ENCODE data around the gene GLCE. TPM values are rescaled to one million over a fixed set of nuclear protein-coding genes. Genes with fewer than 3 reads are reported as not detected.

The GLCE gene
- total RNA-seq, 1 donor from 2014 or later, result 33.8 TPM

DNA sequence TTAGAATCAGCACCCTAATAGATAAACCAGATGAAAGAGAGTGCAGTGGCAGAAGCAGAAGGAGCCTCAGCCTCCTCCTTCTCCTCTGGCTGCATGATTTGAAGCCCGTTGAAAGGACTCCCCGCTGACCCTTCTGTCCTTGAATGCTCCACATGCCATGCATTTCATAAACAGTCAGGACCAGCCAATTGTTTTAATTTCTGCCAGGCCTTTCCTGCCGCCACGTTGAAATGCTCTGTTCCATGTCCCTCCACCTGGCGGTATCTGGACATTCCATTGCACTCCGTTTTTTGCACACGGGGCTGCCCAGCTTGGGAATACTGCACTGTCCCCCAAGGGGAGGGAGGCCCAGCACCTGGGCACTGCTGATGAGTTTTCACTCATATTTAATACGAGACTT lies 35.2 kb upstream of the GLCE start:
- Mint-ChIP-seq H3K27me3 (no peaks in the 10 kb centered on the region), H3K27ac (no peak overlapping the region), H3K4me3 (no peak overlapping the region), H3K4me1 (ENCODE audit: unreplicated experiment) (peaks cover 23% of the 10 kb centered on the region), H3K9me3 (no peaks in the 10 kb centered on the region), H3K36me3 (no peaks in the 10 kb centered on the region)
- no peak for DNase-seq (ENCODE audit: extremely low spot score, unreplicated experiment)
- TF ChIP-seq, protein P1, sequence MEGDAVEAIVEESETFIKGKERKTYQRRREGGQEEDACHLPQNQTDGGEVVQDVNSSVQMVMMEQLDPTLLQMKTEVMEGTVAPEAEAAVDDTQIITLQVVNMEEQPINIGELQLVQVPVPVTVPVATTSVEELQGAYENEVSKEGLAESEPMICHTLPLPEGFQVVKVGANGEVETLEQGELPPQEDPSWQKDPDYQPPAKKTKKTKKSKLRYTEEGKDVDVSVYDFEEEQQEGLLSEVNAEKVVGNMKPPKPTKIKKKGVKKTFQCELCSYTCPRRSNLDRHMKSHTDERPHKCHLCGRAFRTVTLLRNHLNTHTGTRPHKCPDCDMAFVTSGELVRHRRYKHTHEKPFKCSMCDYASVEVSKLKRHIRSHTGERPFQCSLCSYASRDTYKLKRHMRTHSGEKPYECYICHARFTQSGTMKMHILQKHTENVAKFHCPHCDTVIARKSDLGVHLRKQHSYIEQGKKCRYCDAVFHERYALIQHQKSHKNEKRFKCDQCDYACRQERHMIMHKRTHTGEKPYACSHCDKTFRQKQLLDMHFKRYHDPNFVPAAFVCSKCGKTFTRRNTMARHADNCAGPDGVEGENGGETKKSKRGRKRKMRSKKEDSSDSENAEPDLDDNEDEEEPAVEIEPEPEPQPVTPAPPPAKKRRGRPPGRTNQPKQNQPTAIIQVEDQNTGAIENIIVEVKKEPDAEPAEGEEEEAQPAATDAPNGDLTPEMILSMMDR (conservative IDR thresholded peaks at IDR 0.05), result no peak

DNA sequence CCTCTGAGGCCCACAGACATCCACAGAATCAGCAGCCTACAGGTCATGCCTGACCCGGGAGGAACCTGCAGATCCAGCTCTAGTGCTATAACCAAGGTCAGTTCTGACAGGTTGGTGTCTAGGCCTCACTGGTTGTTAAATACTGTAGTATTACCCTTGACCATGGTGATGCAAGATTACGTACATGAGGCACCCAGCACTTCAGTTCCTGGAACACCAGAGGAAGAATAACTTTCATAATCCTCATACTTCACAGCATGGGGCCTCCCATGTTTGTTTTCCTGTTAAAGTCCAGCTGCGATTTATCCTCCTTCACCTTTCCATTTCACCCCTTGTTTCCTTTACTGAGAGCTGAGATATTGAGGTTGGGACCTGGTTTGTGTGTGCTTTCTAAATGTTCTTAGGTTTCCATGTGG lies 34.4 kb upstream of the GLCE start:
- Mint-ChIP-seq H3K4me1 (ENCODE audit: unreplicated experiment) (peaks cover 28% of the 10 kb centered on the region), H3K9me3 (no peaks in the 10 kb centered on the region), H3K4me3 (no peak overlapping the region), H3K36me3 (no peaks in the 10 kb centered on the region), H3K27ac (peak overlapping the region; percentile 52), H3K27me3 (no peaks in the 10 kb centered on the region)
- DNase-seq (ENCODE audit: extremely low spot score, unreplicated experiment), result no peak
- TF ChIP-seq, protein P1 (conservative IDR thresholded peaks at IDR 0.05), result no peak

DNA sequence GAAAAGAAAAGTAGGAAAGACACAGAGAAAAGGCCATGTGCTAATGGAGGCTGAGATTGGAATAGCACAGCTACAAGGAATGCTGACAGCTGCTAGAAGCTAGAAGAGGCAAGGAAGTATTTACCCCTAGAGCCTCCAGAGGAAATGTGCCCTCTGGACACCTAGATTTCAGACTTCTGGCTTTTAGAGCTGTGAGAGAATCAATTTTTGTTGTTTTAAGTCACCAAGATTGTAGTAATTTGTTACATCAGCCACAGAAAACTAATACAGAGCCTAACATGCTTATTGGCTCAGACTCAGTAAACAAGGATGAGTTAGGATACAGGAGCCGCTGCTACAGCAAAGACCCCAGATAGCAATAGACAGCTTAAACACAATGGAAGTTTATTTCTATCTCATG lies 33.1 kb upstream of the GLCE start:
- no peak overlapping the region for H3K4me3 Mint-ChIP-seq
- H3K4me1 Mint-ChIP-seq (ENCODE audit: unreplicated experiment), result peaks cover 39% of the 10 kb centered on the region
- no peaks in the 10 kb centered on the region for H3K9me3 Mint-ChIP-seq
- no peaks in the 10 kb centered on the region for H3K27me3 Mint-ChIP-seq
- no peak for DNase-seq (ENCODE audit: extremely low spot score, unreplicated experiment)
- no peaks in the 10 kb centered on the region for H3K36me3 Mint-ChIP-seq
- no peak overlapping the region for H3K27ac Mint-ChIP-seq
- TF ChIP-seq, protein P1 (conservative IDR thresholded peaks at IDR 0.05), result no peak

DNA sequence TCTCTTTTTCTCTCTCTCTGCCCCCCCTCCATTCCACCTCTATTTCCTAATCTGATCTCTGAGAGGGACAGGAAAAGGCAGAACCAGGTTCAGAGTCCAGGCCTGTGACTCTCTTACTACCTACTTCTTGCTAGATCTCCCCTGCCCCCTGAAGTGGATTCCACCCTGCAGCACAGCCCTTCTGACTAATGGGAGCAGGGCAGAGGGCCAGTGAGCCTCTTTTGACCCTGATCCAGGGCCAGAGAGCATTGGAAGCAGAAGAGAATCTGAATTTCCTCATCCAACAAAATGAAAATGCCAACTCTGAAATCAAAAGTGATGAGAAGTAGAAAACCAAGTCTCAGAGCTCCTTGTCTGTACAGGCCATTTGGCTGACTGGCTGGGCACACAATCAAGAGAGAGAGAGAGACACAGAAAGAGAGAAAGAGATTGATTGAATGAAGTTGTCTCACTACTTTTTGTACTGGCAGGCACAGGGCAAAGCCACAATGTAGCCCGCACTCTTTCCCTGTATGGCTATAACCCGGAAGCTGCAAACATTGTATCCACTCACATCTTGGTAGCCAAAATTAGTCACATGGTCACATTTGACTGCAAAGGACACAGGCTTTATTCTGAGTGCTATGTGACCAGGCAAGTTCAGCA lies 31.6 kb upstream of the GLCE start:
- Mint-ChIP-seq H3K4me3 (peak overlapping the region; percentile 8), H3K27me3 (no peaks in the 10 kb centered on the region), H3K36me3 (no peaks in the 10 kb centered on the region), H3K9me3 (no peaks in the 10 kb centered on the region), H3K27ac (peak overlapping the region; percentile 68), H3K4me1 (ENCODE audit: unreplicated experiment) (peaks cover 39% of the 10 kb centered on the region)
- TF ChIP-seq, protein P1 (conservative IDR thresholded peaks at IDR 0.05), result no peak
- no peak for DNase-seq (ENCODE audit: extremely low spot score, unreplicated experiment)

DNA sequence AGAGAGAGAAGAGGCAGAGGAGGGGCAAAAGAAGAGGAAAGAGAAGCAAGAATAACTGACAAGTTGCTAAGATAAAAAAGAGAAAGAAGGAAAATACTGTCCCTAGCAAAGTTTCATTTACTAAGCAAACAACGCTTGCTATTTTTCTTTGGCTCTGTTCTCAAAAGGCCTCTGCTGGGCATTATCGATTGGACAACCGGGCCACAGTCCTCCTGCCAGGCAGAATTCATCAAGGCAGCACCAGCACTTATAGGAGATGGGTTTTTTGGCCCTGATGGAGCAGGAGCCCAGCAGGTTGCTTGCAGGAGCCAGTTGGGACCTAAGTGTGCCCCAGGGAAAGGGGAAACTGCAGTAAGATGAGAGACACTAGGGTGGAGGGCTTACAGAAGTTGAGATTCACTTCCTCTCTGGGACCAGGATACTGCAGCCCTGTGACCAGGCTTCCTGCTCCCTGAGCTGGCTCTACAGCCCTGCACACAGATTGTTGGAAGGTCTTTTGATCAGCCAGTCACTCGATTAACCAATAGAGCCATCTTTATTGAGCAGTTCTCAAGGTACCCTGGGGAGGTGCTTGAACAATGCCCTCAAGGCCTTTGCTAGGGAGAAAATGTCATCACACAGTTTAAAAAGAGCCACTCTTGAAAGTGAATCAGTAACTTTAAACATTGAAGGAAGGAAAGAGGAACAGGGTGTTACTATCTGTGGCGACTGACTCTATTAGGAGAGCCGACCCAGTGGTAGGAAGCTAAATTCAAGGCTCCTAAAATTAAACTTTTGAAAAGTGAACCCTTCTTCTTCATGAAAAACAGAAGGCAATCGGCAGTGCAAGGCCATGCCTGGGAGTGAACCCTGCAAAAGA lies 28.8 kb upstream of the GLCE start:
- no peaks in the 10 kb centered on the region for H3K9me3 Mint-ChIP-seq
- no peak overlapping the region for H3K4me3 Mint-ChIP-seq
- DNase-seq (ENCODE audit: extremely low spot score, unreplicated experiment), result no peak
- TF ChIP-seq, protein P1 (conservative IDR thresholded peaks at IDR 0.05), result no peak
- H3K27ac Mint-ChIP-seq, result peak overlapping the region; percentile 39
- no peaks in the 10 kb centered on the region for H3K36me3 Mint-ChIP-seq
- no peaks in the 10 kb centered on the region for H3K27me3 Mint-ChIP-seq
- H3K4me1 Mint-ChIP-seq (ENCODE audit: unreplicated experiment), result peaks cover 38% of the 10 kb centered on the region

Data from type B pancreatic cell (in vitro differentiated cells).